Adipose tissue (tissue), 3 donors: ENCODE data around the gene MILR1. TPM values are rescaled to one million over a fixed set of nuclear protein-coding genes. Genes with fewer than 3 reads are reported as not detected.
"Not testable (repeated sequence)": the region's sequence is repeated elsewhere in the genome, so short reads cannot be mapped to it uniquely, and the experiment has no call there.

Source experiments
- H3K27ac ChIP-seq: one replicate; pipeline ENCODE4 v1.5.1; 2013; ENCODE audit warnings: low read depth, low read length
- WGBS, 3 donors: extraction: QIAGEN DNeasy Blood & Tissue Kit; methylation state at CpG; one replicate each; pipeline ENCODE4 v1.1.7; 2013; 5-methylcytosine and 5-hydroxymethylcytosine counted together
- polyA plus RNA-seq, 3 donors: library from polyadenylated mRNA; stranded (reverse); fragments of 200-250 nt; gene quantifications; one replicate each; pipeline ENCODE4 v1.2.3, GENCODE V29; 2013
- donor health status: healthy with polysubstance abuse.
- donor health status: Bipolar disorder and iron deficiency.
- donor health status: healthy.

The MILR1 gene
- polyA plus RNA-seq, 3 donors = 0.53 to 9.4 (median 4.3) TPM

- WGBS, 3 donors = 77 to 94% (median 92%) methylated on average over 6 of the region's 6 CpGs
- H3K27ac ChIP-seq = no peak overlapping the region
Measured at GRCh38 chr17:64459284-64459747, 10.4 kb downstream of the MILR1 start.

DNA sequence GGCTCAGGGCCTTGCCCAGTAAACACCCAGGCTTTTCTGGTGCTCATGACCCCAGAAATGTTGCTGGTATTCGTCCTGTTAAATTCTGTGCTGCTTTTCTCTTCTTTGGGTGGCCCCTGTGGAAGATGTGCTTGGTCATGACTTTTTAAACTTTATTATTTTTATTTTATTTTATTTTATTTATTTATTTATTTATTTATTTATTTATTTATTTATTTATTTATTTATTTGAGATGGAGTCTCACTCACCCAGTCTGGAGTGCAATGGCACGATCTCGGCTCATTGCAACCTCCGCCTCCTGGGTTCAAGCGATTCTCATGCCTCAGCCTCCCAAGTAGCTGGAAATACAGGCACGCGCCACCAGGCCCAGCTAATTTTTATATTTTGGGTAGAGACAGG is 10.9 kb downstream of the MILR1 start:
- not testable (repeated sequence) for H3K27ac ChIP-seq
- 96 to 99% (median 96%) methylated on average over 7 of the region's 7 CpGs for WGBS, 3 donors

- WGBS, 3 donors = 71 to 77% (median 71%) methylated on average over 8 of the region's 8 CpGs
- H3K27ac ChIP-seq = no peak overlapping the region
Measured at GRCh38 chr17:64460955-64461354, 12.0 kb downstream of the MILR1 start.

GRCh38 chr17:64461788-64462187 is 12.9 kb downstream of the MILR1 start:
- 64 to 67% (median 65%) methylated on average over 6 of the region's 6 CpGs for WGBS, 3 donors

GRCh38 chr17:64466019-64466735 is 17.3 kb downstream of the MILR1 start:
- 69 to 72% (median 70%) methylated on average over 9 of the region's 9 CpGs for WGBS, 3 donors
- H3K27ac ChIP-seq = no peak overlapping the region

More at GRCh38 chr17:64461788-64462187, 12.9 kb downstream of the MILR1 start:
- no peak overlapping the region for H3K27ac ChIP-seq

DNA sequence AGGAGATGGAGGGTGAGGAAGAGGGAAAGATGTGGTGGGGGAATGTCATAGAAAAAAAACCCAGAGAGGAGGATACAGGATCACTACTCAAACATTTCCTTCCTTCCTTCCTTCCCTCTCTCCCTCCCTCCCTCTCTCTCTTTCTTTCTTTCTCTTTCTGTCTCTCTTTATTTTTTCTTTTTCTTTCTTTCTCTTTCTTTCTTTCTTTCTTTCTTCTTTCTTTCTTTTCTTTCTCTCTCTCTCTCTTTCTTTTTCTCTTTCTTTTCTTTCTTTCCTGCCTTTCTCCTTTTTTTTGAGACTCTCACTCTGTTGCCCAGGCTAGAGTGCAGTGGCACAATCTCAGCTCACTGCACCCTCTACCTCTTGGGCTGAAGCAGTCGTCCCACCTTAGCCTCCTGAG is 17.9 kb downstream of the MILR1 start:
- WGBS, 3 donors = 50 to 85% (median 79%) methylated on average over 1 of the region's 1 CpG

GRCh38 chr17:64470625-64471024 is 21.7 kb downstream of the MILR1 start:
- H3K27ac ChIP-seq = no peak overlapping the region
- WGBS, 3 donors = 81 to 85% (median 82%) methylated on average over 4 of the region's 4 CpGs

More for the DNA sequence above, 17.9 kb downstream of the MILR1 start:
- H3K27ac ChIP-seq = not testable (repeated sequence)

DNA sequence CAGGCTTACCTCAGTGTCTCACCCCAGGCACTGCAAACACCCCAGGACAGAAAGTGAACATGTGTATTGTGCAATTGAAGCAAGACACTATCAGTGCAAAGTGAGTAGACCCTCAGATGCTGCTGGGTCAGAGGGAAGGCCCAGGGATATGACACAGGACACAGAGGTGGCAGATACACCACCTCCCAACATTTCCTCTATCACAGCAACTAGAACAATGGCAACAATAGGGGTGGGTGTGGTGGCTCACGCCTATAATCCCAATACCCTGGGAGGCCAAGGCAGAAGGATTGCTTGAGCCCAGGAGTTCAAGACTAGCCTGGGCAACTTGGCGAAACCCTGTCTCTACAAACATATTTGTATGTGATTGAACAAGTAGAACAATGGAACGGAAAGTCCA is 22.5 kb downstream of the MILR1 start:
- no peak overlapping the region for H3K27ac ChIP-seq
- WGBS, 3 donors = 82 to 93% (median 91%) methylated on average over 3 of the region's 3 CpGs

DNA sequence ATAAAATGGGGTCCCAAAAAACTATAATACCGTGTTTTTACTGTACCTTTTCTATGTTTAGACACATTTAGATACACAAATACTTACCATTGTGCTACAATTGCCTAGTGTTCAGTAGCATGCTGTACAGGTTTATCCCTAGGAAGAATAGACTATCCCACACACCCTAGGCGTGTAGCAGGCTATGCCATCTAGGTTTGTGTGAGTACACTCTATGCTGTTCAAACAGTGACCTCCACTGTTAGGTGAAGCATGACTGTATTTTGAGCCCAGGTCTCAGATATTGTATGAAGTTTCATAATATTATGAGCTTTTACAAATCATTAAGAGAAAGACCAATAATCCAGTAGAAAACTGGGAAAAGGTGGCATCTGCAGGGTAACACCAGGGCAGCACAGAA is 23.6 kb downstream of the MILR1 start:
- WGBS, 3 donors = 92 to 97% (median 92%) methylated on average over 2 of the region's 2 CpGs
- no peak overlapping the region for H3K27ac ChIP-seq

DNA sequence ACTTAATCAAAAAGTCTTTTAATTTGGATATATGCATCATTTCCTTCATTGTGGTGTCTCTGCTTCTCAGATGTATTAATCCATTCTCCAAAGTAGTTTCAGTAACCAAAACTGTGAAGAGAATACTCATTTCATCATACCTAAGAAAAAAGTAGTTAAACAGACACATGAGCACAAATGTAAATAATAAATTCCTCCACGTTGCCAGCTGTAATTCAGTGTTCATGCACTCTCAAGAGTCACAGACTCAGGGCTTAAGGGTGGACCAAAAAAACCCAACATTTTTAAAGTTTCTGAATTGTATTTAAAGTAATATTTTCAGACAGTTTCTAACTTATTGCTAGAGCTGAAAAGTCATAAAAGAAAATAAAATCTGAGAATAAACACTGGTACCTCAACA is 28.9 kb downstream of the MILR1 start:
- WGBS, 3 donors = 10 to 47% (median 37%) methylated on average over 1 of the region's 1 CpG
- H3K27ac ChIP-seq = no peak overlapping the region

GRCh38 chr17:64480951-64481350 is 32.0 kb downstream of the MILR1 start:
- WGBS, 3 donors = 91 to 100% (median 100%) methylated on average over 1 of the region's 1 CpG
- no peak overlapping the region for H3K27ac ChIP-seq

GRCh38 chr17:64484380-64484779 is 35.5 kb downstream of the MILR1 start:
- 75 to 86% (median 85%) methylated on average over 3 of the region's 3 CpGs for WGBS, 3 donors
- H3K27ac ChIP-seq = no peak overlapping the region

DNA sequence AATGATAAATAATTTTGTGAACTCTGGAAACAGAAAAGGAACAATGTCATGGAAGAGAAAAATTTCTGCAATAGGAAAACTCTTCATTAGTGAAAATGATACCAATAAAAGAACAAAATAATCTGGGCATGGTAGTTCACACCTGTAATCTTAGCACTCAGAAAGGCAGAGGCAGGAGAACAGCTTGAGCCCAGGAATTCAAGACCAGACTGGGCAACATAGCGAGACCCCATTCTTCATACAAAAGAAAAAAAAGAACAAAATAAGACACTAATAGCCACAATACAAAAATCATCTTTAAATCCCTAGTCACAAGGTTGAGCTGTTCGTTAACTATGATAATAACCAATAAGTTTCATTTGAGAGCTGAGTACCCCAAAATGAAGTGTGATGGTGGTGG is 39.4 kb downstream of the MILR1 start:
- 94 to 99% (median 97%) methylated on average over 2 of the region's 2 CpGs for WGBS, 3 donors
- H3K27ac ChIP-seq = no peak overlapping the region

DNA sequence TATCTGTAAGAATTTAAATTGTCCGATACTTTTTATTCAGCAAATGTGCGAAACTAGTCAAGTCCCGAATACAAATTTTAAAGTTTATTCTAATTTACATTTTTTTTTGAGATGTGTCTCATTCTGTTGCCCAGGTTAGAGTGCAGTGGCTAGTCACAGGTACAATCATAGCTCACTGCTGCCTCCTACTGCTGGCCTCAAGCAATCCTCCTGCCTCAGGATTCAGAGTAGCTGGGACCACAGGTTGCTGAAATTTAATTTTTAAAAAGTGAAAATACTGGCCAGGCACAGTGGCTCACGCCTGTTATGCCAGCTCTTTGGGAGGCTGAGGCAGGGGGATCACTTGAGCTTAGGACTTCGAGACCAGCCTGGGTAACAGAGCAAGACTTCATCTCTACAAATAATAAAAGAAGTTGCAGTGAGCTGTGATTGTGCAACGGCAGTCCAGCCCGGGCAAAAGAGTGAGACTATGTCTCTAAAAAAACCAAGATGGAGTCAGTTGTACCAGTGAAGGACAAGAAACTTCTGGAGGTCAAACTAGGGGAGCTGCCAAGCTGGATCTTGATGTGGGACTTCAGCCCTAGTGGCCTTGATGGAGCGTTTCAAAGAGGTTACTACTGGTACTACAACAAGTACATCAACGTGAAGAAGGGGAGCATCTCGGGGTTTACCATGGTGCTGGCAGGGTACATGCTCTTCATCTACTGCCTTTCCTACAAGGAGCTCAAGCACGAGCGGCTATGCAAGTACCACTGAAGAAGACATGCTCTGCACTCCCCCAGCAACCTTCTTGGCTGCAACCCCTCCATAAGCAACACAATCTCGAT is 42.3 kb downstream of the MILR1 start:
- no peak overlapping the region for H3K27ac ChIP-seq
- WGBS, 3 donors = 86 to 94% (median 91%) methylated on average over 13 of the region's 13 CpGs

DNA sequence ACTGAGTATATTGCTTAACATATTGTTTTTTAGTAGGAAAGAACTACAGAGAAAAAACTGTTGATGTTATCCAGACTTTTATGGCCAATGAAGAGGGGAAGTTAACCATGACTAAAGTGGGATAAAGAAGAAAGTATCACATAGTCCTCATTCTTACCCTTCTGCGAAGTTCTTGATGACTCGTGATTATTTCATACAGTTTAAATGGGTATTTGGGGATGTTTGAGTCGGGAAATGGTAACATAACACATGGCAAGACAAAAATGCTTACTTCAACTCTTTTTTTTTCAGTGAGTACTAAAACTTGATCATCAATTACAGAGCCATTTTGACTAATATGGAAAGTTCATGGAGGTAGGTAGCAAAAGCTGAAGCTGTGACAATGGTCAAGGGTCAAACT is 43.1 kb downstream of the MILR1 start:
- 78 to 85% (median 79%) methylated on average over 3 of the region's 3 CpGs for WGBS, 3 donors
- H3K27ac ChIP-seq = no peak overlapping the region

DNA sequence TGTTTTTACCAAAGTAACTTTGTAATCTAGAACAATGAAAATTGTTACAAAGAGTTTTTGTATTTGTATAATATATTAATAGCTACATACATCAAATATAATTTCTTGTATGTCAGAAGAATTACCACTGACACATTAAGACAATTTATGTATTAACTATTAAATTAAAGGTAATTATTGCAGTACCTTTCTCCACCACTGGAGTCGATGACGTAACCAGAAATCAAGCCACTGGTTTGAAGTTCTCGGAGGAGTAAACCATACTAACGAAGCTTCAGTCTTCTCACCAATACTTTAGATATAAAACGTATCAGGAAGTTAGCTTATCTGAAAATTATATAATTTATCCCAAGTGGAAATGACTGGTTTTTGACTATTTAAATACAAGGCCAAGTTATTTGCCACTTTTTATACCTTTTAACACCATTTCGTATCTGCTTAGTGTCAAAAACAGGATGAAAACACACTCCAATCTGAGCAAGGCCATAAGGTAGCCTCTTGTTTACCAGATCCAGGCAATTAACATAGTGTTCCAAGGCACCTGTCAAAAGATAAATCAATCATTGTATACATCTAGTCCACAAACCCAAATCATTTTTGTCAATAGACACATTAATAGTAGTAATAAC is 43.7 kb downstream of the MILR1 start:
- H3K27ac ChIP-seq = no peak overlapping the region
- 64 to 82% (median 70%) methylated on average over 6 of the region's 6 CpGs for WGBS, 3 donors

DNA sequence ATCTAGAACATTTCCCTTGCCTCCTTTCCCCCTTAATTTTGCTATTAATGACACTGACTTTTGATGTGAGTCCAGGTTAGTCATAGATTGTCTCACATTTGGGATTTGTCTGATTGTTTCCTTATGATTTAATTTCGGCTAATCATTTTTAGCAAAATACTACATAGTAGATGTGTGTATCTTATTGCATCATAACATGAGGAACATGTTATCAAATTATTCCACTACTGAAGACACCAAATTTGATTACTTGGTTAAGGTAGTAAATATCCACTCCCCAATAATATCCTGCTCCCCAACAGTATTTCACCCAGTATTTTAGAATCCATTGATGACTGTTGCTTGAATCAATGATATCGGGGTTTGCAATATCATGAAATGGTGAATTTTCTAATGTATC is 45.2 kb downstream of the MILR1 start:
- no peak overlapping the region for H3K27ac ChIP-seq
- 80 to 92% (median 87%) methylated on average over 2 of the region's 2 CpGs for WGBS, 3 donors

DNA sequence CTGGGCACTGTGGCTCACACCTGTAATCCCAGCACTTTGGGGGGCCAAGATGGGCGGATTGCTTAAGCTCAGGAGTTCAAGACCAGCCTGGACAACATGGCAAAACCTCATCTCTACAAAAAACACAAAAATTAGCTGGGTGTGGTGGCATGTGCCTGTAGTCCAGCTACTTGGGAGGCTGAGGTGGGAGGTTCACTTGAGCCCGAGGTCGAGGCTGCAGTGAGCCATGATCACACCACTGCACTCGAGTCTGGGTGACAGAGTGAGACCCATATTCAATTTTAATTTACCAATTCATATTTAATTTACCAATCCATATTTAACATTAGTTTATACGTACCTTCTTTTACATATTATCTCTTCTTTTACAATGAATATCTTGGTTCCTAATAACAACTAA is 46.4 kb downstream of the MILR1 start:
- 85 to 96% (median 94%) methylated on average over 5 of the region's 5 CpGs for WGBS, 3 donors
- not testable (repeated sequence) for H3K27ac ChIP-seq

DNA sequence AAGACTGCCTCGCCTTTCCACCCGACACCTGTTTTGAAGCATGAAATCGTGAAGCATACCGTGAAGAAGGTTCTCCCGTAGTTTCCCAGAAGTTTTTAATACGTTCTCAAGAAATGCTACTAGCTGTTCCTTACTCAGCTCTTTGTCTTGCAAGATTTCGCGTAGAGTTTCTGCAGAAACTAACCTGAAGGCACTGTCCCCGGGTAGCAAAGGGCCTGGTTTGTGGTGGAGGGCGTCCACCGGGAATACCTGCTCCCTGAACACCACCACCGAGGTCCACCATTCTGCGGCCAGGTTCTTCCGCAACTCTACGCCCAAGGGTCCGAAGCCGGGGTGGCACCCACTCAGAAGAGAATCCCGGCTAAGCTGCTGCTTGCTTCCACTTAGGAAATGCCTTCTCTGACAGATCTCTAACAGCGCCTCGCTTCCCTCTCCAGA is 47.5 kb downstream of the MILR1 start:
- H3K27ac ChIP-seq = no peak overlapping the region
- WGBS, 3 donors = 0 to 1% (median 1%) methylated on average over 20 of the region's 20 CpGs
